T-helper 22 cell (primary cell): ENCODE data around the gene EXOSC5.
"Not testable (repeated sequence)": the region's sequence is repeated elsewhere in the genome, so short reads cannot be mapped to it uniquely, and the experiment has no call there.

Experiments
- DNase-seq: peaks from one replicate; pipeline ENCODE4 v3.0.0-alpha.2; 2020; ENCODE audit warnings: low read depth

Gene EXOSC5

GRCh38 chr19:41426116-41426841, 29.1 kb upstream of the EXOSC5 start:
- no peak for DNase-seq

- DNase-seq = no peak
Observed at GRCh38 chr19:41425174-41426115, 28.3 kb upstream of the EXOSC5 start.

DNA sequence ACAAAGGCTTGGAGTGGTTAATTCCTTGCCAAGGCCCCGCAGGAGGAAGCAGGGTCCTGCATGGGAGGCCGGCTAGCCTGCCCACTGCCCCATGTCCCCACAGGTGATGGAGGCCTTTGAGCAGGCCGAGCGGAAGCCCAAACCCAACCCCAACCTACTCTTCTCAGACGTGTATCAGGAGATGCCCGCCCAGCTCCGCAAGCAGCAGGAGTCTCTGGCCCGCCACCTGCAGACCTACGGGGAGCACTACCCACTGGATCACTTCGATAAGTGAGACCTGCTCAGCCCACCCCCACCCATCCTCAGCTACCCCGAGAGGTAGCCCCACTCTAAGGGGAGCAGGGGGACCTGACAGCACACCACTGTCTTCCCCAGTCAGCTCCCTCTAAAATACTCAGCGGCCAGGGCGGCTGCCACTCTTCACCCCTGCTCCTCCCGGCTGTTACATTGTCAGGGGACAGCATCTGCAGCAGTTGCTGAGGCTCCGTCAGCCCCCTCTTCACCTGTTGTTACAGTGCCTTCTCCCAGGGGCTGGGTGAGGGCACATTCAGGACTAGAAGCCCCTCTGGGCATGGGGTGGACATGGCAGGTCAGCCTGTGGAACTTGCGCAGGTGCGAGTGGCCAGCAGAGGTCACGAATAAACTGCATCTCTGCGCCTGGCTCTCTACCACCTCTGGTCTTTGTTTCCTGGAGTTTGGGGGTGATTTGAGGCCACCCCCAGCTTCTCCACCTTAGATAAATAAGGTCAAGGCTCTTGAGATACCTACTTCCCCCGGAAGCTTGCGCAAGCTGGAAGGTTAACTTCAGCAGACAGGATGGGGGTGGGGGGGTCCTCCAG, 27.4 kb upstream of the EXOSC5 start:
- no peak for DNase-seq

DNA sequence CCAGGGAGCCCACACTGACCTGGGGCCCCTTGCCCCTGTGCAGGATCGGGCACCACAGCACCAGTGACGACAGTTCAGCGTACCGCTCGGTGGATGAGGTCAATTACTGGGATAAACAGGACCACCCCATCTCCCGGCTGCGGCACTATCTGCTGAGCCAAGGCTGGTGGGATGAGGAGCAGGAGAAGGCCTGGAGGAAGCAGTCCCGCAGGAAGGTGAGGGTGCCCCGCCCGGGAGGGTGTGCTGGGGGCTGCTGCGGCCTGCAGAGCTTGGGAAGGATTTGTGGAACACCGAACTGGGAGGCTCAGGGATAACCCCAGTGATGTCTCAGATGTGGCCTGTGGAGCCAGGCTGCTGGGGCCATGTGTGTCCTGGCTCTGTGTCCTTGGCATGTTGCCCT, 25.8 kb upstream of the EXOSC5 start:
- DNase-seq = no peak

DNA sequence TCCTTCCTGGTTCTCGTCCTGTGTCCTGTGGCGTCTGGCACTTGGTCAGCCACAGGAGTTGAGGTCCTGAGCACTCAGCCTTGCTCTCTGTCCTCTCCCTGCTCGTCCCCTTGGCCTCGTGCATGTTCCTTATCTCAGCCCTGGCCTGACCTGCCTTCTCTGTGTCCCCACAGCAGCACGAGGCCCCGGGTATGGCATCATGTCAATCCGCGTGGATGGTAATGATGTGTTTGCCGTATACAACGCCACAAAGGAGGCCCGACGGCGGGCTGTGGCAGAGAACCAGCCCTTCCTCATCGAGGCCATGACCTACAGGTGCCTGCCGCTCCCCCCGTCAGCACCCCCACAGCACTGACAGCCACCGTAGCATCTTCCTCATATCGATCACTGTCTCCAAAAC, 25.3 kb upstream of the EXOSC5 start:
- DNase-seq = no peak

DNA sequence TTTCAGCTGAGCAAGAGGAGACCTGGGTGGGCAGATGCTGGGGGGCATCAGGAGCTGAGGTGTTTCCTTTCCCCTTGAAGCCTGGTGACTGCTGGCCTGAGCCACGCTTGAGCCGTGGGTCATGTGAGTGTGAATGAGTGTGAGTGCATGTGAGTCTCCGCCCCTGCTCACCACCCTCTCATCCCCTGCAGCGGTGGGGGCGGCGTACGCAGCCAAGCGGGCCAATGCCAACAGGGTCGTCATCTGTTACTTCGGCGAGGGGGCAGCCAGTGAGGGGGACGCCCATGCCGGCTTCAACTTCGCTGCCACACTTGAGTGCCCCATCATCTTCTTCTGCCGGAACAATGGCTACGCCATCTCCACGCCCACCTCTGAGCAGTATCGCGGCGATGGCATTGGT, 24.8 kb upstream of the EXOSC5 start:
- DNase-seq = no peak

GRCh38 chr19:41421314-41421713, 24.2 kb upstream of the EXOSC5 start:
- no peak for DNase-seq

DNA sequence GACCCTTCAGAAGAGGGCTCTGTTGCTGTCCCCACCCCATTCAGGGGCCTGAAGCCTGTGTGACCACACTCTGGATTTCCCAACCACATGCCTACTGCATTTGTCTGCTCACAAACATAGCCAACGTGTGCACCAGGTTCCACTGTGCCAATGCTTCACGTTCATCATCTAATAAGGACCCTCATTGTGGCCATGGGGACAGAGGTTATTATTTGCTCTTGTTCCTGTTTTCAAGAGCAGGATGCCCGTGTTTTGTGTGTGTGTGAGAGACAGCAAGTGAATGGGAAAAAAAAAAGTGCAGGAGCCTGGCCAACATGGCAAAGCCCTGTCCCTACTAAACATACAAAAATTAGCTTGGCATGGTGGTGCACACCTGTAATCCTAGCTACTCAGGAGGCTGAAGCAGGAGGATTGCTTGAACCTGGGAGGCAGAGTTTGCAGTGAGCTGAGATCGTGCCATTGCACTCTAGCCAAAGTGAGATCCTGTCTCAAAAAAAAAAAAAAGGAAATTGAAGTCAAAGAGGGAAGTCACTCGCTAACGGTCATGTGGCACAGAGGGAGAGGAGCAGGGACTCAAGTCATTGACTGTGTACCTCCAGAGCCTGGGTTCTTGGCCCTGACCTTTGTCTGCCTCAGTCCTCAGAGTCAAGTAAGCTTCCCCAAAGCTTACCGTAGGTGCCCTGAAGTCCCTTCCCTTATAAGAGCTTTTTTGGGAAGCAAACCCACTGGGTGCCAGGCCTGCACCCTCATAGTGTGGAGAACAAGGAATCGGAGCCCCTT, 23.1 kb upstream of the EXOSC5 start:
- DNase-seq = no peak

GRCh38 chr19:41416194-41416674, 19.1 kb upstream of the EXOSC5 start:
- DNase-seq = no peak

GRCh38 chr19:41415154-41415571, 18.0 kb upstream of the EXOSC5 start:
- no peak for DNase-seq

- no peak for DNase-seq
Observed at GRCh38 chr19:41414461-41414860, 17.3 kb upstream of the EXOSC5 start.

GRCh38 chr19:41413947-41414346, 16.8 kb upstream of the EXOSC5 start:
- no peak for DNase-seq

- no peak for DNase-seq
Observed at GRCh38 chr19:41412953-41413352, 15.8 kb upstream of the EXOSC5 start.

GRCh38 chr19:41411968-41412265, 14.8 kb upstream of the EXOSC5 start:
- no peak for DNase-seq

DNA sequence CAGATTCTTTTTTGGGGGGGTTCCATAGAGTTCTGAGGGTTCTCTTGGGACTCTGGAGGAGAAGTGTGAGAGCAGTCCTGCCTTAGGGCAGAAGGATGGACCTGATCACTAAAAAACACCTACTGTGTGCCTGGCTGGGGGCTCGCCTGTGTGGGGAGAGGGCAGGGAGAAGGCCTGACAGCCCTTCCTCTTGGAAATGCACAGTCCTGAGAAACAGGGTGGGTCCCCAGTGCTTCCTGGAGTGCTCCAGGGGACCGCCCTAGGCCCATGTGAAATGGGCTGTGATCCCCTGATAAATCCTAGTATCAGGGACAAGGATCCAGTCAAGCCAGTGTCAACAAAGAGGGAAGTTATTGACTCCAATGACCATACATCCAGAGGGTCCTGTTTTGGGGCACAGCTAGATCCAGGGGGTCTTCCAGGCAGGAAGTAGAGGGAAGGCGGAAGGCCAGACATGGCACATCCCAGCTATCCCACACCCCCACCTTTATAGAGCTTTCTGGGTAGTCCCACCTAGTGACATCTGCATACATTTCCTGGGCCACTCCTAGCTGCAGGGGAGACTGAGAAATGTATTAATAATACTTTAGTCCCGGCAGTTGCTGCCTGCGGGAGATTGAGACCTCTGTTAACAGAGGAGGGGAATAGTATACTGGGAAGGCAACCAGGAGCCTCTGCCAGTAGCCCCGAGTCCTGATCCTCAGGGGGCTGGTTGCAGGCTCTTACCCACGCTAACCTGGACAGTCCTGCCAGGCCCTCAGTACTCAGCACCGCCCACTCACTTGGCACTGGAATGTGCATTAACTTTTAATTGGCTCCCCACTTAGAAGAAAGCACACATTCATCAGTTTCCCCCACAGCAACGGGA, 14.2 kb upstream of the EXOSC5 start:
- no peak for DNase-seq

DNA sequence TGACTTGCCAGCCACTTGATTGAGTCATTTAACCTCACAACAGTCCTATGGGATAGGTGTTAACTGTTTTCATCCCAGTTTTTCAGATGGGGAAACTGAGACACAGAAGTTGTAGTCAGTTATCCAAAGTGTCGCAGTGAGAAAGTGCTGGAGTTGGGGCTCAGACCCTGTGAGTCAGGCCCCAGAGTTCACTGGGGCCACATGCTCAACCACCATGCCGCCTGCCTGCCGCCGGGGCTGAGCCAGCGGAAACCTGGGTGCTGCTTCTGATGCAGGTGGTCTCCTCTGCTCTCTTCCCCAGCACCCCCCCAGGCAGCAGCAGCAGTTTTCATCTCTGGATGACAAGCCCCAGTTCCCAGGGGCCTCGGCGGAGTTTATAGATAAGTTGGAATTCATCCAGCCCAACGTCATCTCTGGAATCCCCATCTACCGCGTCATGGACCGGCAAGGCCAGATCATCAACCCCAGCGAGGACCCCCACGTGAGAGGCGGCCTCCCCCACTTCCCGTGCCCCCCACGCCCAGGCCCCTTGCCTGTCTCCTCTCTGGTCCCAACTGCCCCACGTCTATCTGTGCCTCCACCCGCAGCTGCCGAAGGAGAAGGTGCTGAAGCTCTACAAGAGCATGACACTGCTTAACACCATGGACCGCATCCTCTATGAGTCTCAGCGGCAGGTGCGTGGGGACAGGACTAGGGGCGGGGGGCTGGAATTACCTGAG, 13.3 kb upstream of the EXOSC5 start:
- DNase-seq = no peak

GRCh38 chr19:41409288-41409687, 12.1 kb upstream of the EXOSC5 start:
- DNase-seq = no peak

DNA sequence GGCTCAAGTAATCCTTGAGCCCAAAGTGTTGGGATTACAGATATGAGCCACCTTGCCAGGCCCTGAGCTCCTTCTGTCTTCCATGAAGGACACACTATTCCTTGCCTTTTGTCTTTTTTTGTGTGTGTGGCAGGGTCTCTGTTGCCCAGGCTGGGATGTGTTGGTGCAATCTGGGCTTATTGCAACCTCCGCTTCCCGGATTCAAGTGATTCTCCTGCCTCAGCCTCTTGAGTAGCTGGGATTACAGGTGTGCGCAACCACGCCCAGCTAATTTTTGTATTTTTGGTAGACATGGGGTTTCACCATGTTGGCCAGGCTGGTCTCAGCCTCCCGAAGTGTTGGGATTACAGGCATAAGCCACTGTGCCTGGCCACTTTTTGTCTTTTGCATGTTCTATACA, 11.7 kb upstream of the EXOSC5 start:
- not testable (repeated sequence) for DNase-seq

GRCh38 chr19:41408256-41408655, 11.1 kb upstream of the EXOSC5 start:
- DNase-seq = no peak

GRCh38 chr19:41407271-41407670, 10.1 kb upstream of the EXOSC5 start:
- DNase-seq = no peak
